DMS53 treated with DMSO at 0.1 percent for 48 hours (cell line): ENCODE data around the gene PSMA3.
A peak's percentile ranks its signal among the peaks of the same experiment; 100 is the strongest.

Source experiments
- DNase-seq: peaks from one replicate; lab custom pipeline; 2025; ENCODE audit not compliant: unreplicated experiment; lab: John Stamatoyannopoulos, UW

Gene PSMA3

GRCh38 chr14:58270628-58271027 lies 26.0 kb downstream of the PSMA3 start:
- DNase-seq: no peak

DNA sequence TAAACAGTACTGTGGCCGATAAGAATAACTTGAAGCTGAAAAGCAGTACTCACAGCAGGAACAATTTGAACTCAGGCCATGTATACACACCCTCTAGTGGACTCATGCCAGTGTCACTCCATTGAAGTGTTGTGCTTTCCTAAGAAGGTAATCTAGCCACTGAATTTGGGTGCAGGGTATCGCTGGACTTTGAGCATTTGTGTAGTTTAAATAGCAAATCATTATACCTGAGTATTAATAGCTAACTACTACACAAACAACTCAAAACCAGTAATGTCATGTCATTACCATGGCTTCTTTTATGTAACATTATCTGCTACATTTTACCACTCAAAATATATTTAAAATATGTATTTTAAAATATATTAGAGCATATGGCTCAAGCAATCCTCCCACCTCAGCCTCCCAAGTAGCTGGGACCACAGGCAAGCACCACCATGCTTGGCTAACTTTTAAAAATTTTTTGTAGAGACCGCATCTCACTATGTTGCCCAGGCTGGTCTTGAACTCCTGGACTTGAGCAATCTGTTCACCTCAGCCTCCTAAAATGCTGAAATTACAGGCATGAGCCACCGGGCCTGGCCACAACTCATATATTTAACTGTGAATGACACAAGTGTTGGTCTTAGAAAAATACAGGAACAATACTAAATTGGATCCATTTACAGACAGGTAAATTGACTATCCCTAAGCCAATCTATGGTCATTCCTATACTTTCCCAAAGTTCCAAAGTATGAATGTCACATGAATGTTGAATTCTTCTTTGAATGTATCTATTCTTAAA lies 28.1 kb downstream of the PSMA3 start:
- DNase-seq: no peak

GRCh38 chr14:58274881-58275280 lies 30.2 kb downstream of the PSMA3 start:
- no peak for DNase-seq

GRCh38 chr14:58275527-58276190 lies 31.0 kb downstream of the PSMA3 start:
- no peak for DNase-seq

DNA sequence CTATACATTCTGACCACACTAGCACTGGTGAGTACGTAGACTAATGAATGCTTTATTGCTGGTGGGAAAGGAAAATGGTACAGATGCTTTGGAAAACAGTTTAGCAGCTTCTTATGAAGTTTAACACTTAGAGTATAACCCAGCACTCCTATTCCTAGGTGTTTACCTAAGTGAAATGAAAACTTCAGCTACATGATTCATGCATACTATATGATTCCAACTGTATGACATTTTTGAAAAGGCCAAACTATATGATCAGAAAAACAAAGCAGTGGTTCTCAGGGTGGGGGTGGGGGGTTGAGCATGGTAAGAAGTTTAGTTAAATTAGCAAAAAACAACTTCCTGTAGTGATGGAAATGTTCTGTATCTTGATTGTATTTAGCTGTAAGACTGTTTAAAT lies 31.6 kb downstream of the PSMA3 start:
- no peak for DNase-seq

DNA sequence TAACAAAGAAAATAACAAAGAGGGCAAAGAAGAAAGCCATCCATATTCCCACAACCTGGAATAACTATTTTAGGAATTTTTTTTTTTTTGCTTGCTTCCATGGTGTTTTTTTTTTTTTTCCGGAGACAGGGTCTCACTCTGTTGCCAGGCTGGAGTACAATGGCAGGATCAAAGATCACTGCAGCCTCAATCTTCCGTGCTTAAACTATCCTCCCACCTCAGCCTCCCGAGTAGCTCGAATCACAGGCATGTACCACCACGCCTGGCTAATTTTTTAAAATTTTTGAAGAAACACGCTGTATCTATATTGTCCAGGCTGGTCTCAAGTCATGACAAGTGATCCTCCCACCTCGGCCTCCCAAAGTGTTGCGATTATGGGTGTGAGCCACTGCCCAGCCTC lies 33.5 kb downstream of the PSMA3 start:
- no peak for DNase-seq

DNA sequence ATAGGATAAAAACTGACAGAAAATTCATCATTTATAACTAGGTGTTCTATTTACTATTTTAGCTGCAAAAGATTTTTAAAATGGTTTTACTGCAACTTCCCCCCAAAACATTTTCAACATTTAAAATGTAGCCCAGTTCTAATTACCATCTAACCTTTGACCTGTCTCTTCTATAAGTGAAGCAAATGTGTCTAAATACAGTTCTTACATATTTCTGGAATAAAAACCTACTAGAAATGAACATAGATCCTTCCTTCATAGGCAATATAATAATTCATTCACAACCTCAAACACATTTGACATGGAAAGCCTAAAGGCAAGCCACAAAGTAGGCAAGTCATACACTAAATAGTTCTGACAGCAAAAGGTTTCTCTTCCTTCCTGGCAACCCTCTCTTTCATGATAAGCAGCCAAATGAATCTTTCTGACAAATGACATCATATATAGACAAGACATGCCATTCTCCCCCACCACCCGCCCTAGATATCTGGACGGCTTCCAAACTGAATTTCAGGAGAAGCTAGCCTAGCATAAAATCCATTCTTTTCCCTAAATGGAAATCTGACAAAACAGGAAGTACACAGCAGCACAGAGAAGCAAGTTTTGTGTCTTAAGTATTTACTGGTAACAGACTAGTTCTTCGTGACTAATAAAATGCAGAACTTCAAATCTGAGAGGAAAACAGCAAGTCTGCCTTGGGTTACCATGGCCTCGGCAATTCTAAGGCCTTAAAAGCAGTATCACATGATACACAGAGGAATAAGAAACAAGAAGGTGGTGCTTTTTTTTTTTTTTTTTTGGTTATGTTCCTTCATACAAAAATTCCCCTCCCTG lies 36.5 kb downstream of the PSMA3 start:
- DNase-seq: no peak

GRCh38 chr14:58281969-58282368 lies 37.3 kb downstream of the PSMA3 start:
- no peak for DNase-seq

DNA sequence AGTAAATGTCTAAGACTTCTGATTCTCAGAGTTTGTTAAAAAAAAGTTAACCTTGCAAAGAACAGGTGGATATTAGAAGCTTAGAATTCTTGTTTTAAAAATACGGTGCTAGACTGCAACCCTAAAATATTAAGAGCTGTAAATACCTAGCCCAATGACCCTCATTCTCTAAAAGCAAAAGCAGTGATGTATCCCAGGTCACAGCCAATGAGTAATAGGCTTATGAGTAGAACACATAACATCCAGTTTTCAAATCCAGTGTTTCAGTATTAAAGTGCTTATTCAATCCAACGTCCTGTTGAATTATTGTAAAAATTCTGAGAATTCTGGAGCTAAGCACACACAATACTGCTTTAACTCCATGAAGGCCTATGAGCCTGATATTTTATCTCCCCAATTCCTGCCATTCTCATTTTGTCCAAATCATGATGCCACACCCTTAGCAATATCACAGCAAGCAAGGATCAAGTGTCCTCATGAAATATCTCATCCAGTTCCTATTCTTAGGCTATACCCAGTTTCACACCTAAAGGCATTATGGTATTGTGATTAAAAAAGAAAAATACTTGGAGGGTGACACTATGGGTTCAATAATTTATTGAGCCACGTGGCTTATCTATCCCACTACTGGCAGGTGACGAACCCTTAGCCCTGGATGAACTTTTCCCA lies 38.4 kb downstream of the PSMA3 start:
- no peak for DNase-seq

- no peak for DNase-seq
Observed at GRCh38 chr14:58283730-58284129, 39.1 kb downstream of the PSMA3 start.

DNA sequence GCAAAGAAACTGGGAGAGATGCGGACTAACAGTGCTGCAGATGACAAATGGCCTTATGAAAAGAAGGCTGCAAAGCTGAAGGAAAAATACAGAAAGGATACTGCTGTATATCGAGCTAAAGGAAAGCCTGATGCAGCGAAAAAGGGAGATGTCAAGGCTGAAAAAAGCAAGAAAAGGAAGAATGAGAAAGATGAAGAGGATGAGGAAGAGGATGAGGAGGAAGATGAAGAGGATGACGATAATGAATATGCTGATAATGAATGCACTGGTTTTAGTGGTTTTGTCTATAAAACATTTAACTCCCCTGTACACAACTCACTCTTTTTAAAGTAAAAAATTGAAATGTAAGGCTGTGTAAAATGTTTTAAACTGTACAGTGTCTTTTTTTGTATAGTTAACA lies 40.5 kb downstream of the PSMA3 start:
- no peak for DNase-seq

GRCh38 chr14:58287607-58288042 lies 43.0 kb downstream of the PSMA3 start:
- no peak for DNase-seq

DNA sequence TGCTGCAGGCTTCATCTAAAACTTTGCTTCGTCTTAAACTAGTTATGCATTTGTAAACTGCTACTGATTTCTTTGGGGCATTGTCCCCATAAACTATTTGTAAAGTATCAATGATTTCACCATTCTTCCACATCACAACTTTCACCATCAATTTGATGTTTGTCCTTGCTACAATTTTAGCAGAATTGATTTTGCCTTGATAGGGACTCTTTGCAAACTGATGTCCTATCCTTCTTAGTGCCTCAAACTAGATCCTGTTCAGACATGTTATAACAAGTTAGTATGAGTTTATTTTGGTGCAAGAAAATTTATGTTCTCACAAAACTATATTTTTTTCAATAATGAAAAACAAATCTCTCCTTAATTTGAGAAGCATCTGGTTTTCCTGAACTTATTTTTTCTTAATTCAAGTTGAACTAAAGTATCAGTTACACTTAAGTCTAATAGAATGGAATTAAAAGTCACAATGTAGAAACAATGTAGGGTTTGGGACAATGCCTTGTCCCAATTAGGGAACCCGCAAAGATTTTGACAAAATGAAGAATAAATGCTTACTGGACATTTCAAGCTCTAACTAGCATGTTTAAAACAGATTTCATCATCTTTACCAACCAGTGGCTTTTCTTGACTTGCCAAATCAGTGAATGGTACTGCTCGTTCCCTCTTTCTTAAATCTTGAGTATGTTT lies 43.6 kb downstream of the PSMA3 start:
- no peak for DNase-seq

- no peak for DNase-seq
Observed at GRCh38 chr14:58291646-58292045, 47.0 kb downstream of the PSMA3 start.

DNA sequence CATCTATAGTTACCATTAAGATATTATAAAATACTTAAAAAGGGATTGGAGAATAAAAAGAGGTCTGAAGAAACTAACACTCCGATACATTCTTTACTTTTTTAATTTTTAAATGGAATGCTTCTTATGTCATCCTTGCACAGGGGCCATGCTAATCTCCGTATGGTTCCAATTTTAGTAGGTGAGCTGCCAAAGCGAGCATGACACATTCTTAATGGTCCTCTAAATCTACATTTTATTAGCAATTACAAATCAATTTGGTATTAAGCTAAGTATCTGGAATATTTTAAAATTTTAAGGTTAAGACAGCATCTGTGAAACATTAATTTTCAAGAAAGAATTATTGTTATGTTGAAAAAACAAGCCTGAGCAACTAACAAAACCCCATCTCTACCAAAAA lies 47.5 kb downstream of the PSMA3 start:
- no peak for DNase-seq

DNA sequence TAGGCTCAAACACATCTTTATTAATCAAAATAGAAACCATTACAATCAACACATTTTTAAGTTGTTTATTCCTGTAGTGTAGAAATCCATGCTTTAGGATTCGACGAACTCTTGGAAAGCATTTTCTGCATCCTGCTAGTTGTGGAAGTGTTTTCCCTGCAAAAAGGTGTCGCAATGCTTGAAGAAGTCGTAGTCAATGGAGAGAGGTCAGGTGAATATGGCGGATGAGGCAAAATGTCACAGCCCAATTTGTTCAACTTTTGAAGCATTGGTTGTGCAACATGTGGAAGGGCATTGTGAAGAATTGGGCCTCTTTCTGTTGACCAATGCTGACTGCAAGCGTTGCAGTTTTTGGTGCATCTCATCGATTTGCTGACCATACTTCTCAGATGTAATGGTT lies 49.6 kb downstream of the PSMA3 start:
- no peak for DNase-seq

GRCh38 chr14:58296726-58297125 lies 52.1 kb downstream of the PSMA3 start:
- DNase-seq: no peak

DNA sequence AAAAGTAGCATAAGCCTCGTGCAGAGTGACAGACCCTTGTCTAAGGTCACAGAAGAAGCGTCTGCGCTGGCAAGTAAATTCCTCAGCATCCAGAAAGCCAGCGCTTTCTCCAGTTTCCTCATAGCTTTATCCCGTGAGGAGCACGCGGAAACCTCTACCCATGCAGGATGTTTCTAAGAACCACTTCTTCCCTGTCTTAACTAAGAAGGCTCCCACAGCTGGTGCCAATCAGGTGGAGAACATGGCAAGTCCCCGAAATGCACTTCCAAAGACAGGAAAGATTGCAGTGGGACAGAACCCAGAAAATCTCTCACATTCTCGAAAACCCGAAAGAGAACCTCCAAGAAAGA lies 52.7 kb downstream of the PSMA3 start:
- DNase-seq: no peak

DNA sequence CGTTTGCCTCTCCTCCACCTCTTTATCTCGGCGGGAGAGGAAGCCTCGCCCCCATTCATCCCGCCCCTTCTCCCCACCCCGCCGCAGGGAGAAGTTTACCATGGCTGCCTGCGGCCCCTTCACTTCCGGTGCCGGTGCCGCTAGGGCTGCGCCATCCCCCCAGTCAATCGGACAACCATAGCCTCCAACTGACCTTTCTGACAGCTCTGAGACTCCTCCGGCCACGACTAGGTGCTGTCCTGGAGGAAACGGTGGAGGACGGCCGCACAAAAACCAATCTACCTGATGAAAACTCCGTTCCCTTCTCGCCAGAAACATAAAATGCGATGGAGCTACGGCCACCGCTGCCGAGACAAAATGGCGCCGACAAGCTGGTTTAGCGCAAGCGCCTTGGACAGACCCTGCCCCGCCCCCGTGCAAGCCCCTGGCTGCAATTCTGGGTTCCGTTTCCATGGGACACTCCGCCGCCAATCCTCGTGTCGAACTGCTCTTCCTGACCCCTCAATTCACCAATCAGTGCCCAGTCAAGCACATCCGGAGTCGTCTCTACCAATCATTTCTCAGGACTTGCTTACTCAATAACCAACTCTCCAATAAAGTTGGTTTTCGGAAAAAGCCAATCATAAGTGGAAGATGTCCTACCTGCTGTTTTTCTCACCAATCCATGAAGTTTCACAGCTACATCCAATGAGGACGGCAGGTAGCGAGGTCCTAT lies 53.3 kb downstream of the PSMA3 start:
- peak; percentile 98 for DNase-seq
